Stimulated activated effector memory CD8-positive, alpha-beta T cell treated with anti-CD3 and anti-CD28 coated beads, Interleukin-12 subunit alpha, Interleukin-12 subunit beta, amount 100 ng/mL, for 72 hours (primary cell): ENCODE measurements around the gene FYN.

Experiments used
- ATAC-seq: fragments of 150-1000 bp; cut with Tn5 transposase; 2 replicates; pipeline ENCODE4 v1.10.0; 2021
- DNase-seq, 2 donors: peaks; one replicate each; pipeline ENCODE4 v3.0.0; 2021 to 2022; ENCODE audit warnings: low spot score in 2 of 2
- H3K27ac Mint-ChIP-seq: one replicate; pipeline ENCODE4 v1.8.0; 2022; ENCODE audit warnings: mild to moderate bottlenecking, mixed read lengths
- H3K36me3 Mint-ChIP-seq: one replicate; pipeline ENCODE4 v1.8.0; 2022; ENCODE audit warnings: mild to moderate bottlenecking, mixed read lengths
- H3K4me1 Mint-ChIP-seq: one replicate; pipeline ENCODE4 v1.8.0; 2022; ENCODE audit warnings: mixed read lengths
- H3K4me3 Mint-ChIP-seq: one replicate; pipeline ENCODE4 v1.8.0; 2022; ENCODE audit warnings: mild to moderate bottlenecking, mixed read lengths
- H3K9me3 Mint-ChIP-seq: one replicate; pipeline ENCODE4 v1.8.0; 2022; ENCODE audit warnings: mixed read lengths

FYN gene

GRCh38 chr6:111848262-111848812 lies 24.9 kb downstream of the FYN start:
- no peak overlapping the region for H3K27ac Mint-ChIP-seq
- ATAC-seq = no peak
- H3K4me1 Mint-ChIP-seq = peaks cover 45% of the 10 kb centered on the region
- no peak for DNase-seq
- H3K4me3 Mint-ChIP-seq = no peak overlapping the region
- no peaks in the 10 kb centered on the region for H3K9me3 Mint-ChIP-seq
- H3K36me3 Mint-ChIP-seq = peaks cover 63% of the 10 kb centered on the region

- H3K9me3 Mint-ChIP-seq = no peaks in the 10 kb centered on the region
- H3K36me3 Mint-ChIP-seq = peaks cover 47% of the 10 kb centered on the region
- peaks cover 29% of the 10 kb centered on the region for H3K4me1 Mint-ChIP-seq
- H3K27ac Mint-ChIP-seq = no peak overlapping the region
- ATAC-seq = peak; percentile 64
- DNase-seq = peak in 1 of 2 donors; percentile 59
- H3K4me3 Mint-ChIP-seq = no peak overlapping the region
These were observed 26.5 kb downstream of the FYN start for GRCh38 chr6:111846492-111847409.

- H3K27ac Mint-ChIP-seq = no peak overlapping the region
- ATAC-seq = no peak
- no peak overlapping the region for H3K4me3 Mint-ChIP-seq
- H3K9me3 Mint-ChIP-seq = no peaks in the 10 kb centered on the region
- H3K4me1 Mint-ChIP-seq = peaks cover 22% of the 10 kb centered on the region
- H3K36me3 Mint-ChIP-seq = peaks cover 43% of the 10 kb centered on the region
- DNase-seq = peak in 1 of 2 donors; percentile 50
These were observed 27.2 kb downstream of the FYN start for GRCh38 chr6:111846066-111846465.

GRCh38 chr6:111845441-111845871 lies 27.8 kb downstream of the FYN start:
- Mint-ChIP-seq H3K36me3 (peaks cover 44% of the 10 kb centered on the region), H3K4me3 (no peak overlapping the region), H3K4me1 (peaks cover 16% of the 10 kb centered on the region), H3K9me3 (no peaks in the 10 kb centered on the region), H3K27ac (no peak overlapping the region)
- ATAC-seq = peak; percentile 39
- peak in 1 of 2 donors; percentile 57 for DNase-seq

GRCh38 chr6:111844921-111845320 lies 28.3 kb downstream of the FYN start:
- H3K27ac Mint-ChIP-seq = no peak overlapping the region
- H3K4me1 Mint-ChIP-seq = peaks cover 10% of the 10 kb centered on the region
- no peak overlapping the region for H3K4me3 Mint-ChIP-seq
- peaks cover 49% of the 10 kb centered on the region for H3K36me3 Mint-ChIP-seq
- ATAC-seq (no peak), DNase-seq (peak in 1 of 2 donors; percentile 59)
- no peaks in the 10 kb centered on the region for H3K9me3 Mint-ChIP-seq

- no peak overlapping the region for H3K27ac Mint-ChIP-seq
- no peak for ATAC-seq
- H3K4me3 Mint-ChIP-seq = no peak overlapping the region
- H3K4me1 Mint-ChIP-seq = peaks cover 5% of the 10 kb centered on the region
- peaks cover 45% of the 10 kb centered on the region for H3K36me3 Mint-ChIP-seq
- peak in 1 of 2 donors; percentile 46 for DNase-seq
- no peaks in the 10 kb centered on the region for H3K9me3 Mint-ChIP-seq
These were observed 28.9 kb downstream of the FYN start for GRCh38 chr6:111844376-111844775.

GRCh38 chr6:111843347-111844147 lies 29.7 kb downstream of the FYN start:
- no peaks in the 10 kb centered on the region for H3K9me3 Mint-ChIP-seq
- ATAC-seq = peak; percentile 74
- no peaks in the 10 kb centered on the region for H3K4me1 Mint-ChIP-seq
- H3K27ac Mint-ChIP-seq = no peak overlapping the region
- no peak overlapping the region for H3K4me3 Mint-ChIP-seq
- peak in 1 of 2 donors; percentile 77 for DNase-seq
- H3K36me3 Mint-ChIP-seq = peaks cover 49% of the 10 kb centered on the region

- peak in 1 of 2 donors; percentile 48 for DNase-seq
- no peaks in the 10 kb centered on the region for H3K4me1 Mint-ChIP-seq
These were observed 30.4 kb downstream of the FYN start for GRCh38 chr6:111842891-111843290.

GRCh38 chr6:111842271-111842822 lies 30.9 kb downstream of the FYN start:
- H3K27ac Mint-ChIP-seq = no peak overlapping the region
- H3K36me3 Mint-ChIP-seq = peaks cover 59% of the 10 kb centered on the region
- DNase-seq (peak in 1 of 2 donors; percentile 57), ATAC-seq (no peak)
- no peak overlapping the region for H3K4me3 Mint-ChIP-seq
- H3K9me3 Mint-ChIP-seq = no peaks in the 10 kb centered on the region
- no peaks in the 10 kb centered on the region for H3K4me1 Mint-ChIP-seq

More at GRCh38 chr6:111842891-111843290, 30.4 kb downstream of the FYN start:
- peaks cover 56% of the 10 kb centered on the region for H3K36me3 Mint-ChIP-seq
- no peak overlapping the region for H3K27ac Mint-ChIP-seq
- H3K4me3 Mint-ChIP-seq = no peak overlapping the region
- ATAC-seq = no peak
- no peaks in the 10 kb centered on the region for H3K9me3 Mint-ChIP-seq

- peaks cover 57% of the 10 kb centered on the region for H3K36me3 Mint-ChIP-seq
- H3K9me3 Mint-ChIP-seq = no peaks in the 10 kb centered on the region
- ATAC-seq = no peak
- H3K4me3 Mint-ChIP-seq = no peak overlapping the region
- H3K4me1 Mint-ChIP-seq = no peaks in the 10 kb centered on the region
- peak in 1 of 2 donors; percentile 74 for DNase-seq
- no peak overlapping the region for H3K27ac Mint-ChIP-seq
These were observed 31.4 kb downstream of the FYN start for GRCh38 chr6:111841822-111842221.

- peaks cover 56% of the 10 kb centered on the region for H3K36me3 Mint-ChIP-seq
- no peaks in the 10 kb centered on the region for H3K9me3 Mint-ChIP-seq
These were observed 32.4 kb downstream of the FYN start for GRCh38 chr6:111840803-111841202.

GRCh38 chr6:111838749-111839484 lies 34.3 kb downstream of the FYN start:
- Mint-ChIP-seq H3K4me1 (peaks cover 23% of the 10 kb centered on the region), H3K9me3 (no peaks in the 10 kb centered on the region), H3K4me3 (peak overlapping the region; percentile 59), H3K27ac (peak overlapping the region; percentile 76), H3K36me3 (peaks cover 60% of the 10 kb centered on the region)
- ATAC-seq (peak; percentile 80), DNase-seq (no peak)

More at GRCh38 chr6:111840803-111841202, 32.4 kb downstream of the FYN start:
- H3K4me3 Mint-ChIP-seq = no peak overlapping the region
- no peak for ATAC-seq
- peak in 1 of 2 donors; percentile 37 for DNase-seq
- peaks cover 7% of the 10 kb centered on the region for H3K4me1 Mint-ChIP-seq
- no peak overlapping the region for H3K27ac Mint-ChIP-seq

GRCh38 chr6:111837641-111838500 lies 35.4 kb downstream of the FYN start:
- DNase-seq (peak; percentile 44 to 81), ATAC-seq (peak; percentile 85)
- Mint-ChIP-seq H3K27ac (peak overlapping the region; percentile 76), H3K9me3 (no peaks in the 10 kb centered on the region), H3K36me3 (peaks cover 71% of the 10 kb centered on the region), H3K4me3 (peak overlapping the region; percentile 59), H3K4me1 (peaks cover 34% of the 10 kb centered on the region)
